Brain microvascular endothelial cell (primary cell): ENCODE measurements around the gene MDN1.

ENCODE experiments used
- DNase-seq: peaks from one replicate; pipeline ENCODE4 v3.0.0-alpha.2; 2020
- H3K27ac ChIP-seq: fragments of 250-450 bp; sonication (Bioruptor Pico); 2 replicates; pipeline ENCODE4 v1.5.1; 2020; ENCODE audit warnings: mild to moderate bottlenecking, moderate library complexity
- H3K27me3 ChIP-seq: fragments of 250-450 bp; sonication (Bioruptor Pico); replicated peaks from 2 replicates; pipeline ENCODE4 v1.5.1; 2020; ENCODE audit warnings: mild to moderate bottlenecking
- H3K36me3 ChIP-seq: fragments of 250-450 bp; sonication (Bioruptor Pico); replicated peaks from 2 replicates; pipeline ENCODE4 v1.5.1; 2020; ENCODE audit warnings: mild to moderate bottlenecking
- H3K4me3 ChIP-seq: 2 replicates; pipeline ENCODE4 v1.5.1; 2011; ENCODE audit warnings: low read depth, mild to moderate bottlenecking, control low read depth, low read length, moderate library complexity
- CTCF ChIP-seq: IDR thresholded peaks from 2 replicates; pipeline ENCODE4 v1.5.1; 2011; ENCODE audit warnings: low read depth, mild to moderate bottlenecking, moderate library complexity, low read length, control low read depth, inconsistent platforms; ENCODE audit errors: missing control alignments
- in situ Hi-C: cut with HindIII; loops from 2 replicates; pipeline ENCODE4 v1.10.0; 2017; ENCODE audit warnings: low sequenced_read_pairs, low pct_ligation_motif_present

The MDN1 gene

GRCh38 chr6:89619567-89619966 is 200.0 kb downstream of the MDN1 start:
- Histone ChIP-seq H3K4me3 (no peak overlapping the region), H3K36me3 (no peaks in the 10 kb centered on the region), H3K27me3 (no peaks in the 10 kb centered on the region), H3K27ac (no peak overlapping the region)
- in situ Hi-C loops = no loop called here
- DNase-seq = no peak
- TF ChIP-seq CTCF = no peak

GRCh38 chr6:89618026-89618425 is 201.6 kb downstream of the MDN1 start:
- no peaks in the 10 kb centered on the region for H3K36me3 ChIP-seq
- H3K27ac ChIP-seq = no peak overlapping the region
- H3K27me3 ChIP-seq = no peaks in the 10 kb centered on the region
- in situ Hi-C loops = no loop called here
- no peak for DNase-seq
- no peak overlapping the region for H3K4me3 ChIP-seq
- TF ChIP-seq CTCF = no peak

DNA sequence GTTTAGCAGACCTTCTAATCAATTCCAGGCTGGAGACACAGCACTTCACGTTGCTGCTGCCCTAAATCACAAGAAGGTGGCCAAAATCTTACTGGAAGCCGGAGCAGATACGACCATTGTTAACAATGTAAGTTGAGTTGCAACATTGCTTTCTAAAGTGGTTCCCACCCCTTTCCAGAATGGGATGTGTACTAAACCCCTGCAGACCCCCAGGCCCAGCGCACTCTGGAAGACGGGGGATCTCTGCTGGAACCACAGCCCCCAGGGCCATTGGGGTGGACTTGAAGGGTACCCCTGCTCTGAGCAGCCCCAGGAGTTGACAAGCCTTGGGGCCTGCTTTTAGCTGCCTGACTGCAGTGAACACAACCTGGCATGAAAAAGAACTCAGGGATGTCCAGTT is 203.1 kb downstream of the MDN1 start:
- no peak for TF ChIP-seq CTCF
- Histone ChIP-seq H3K36me3 (no peaks in the 10 kb centered on the region), H3K4me3 (no peak overlapping the region), H3K27ac (no peak overlapping the region), H3K27me3 (no peaks in the 10 kb centered on the region)
- no peak for DNase-seq
- in situ Hi-C loops = no loop called here

- in situ Hi-C loops = no loop called here
- Histone ChIP-seq H3K4me3 (no peak overlapping the region), H3K36me3 (no peaks in the 10 kb centered on the region), H3K27ac (no peak overlapping the region), H3K27me3 (no peaks in the 10 kb centered on the region)
- no peak for TF ChIP-seq CTCF
- no peak for DNase-seq
These were observed 203.7 kb downstream of the MDN1 start for GRCh38 chr6:89615882-89616281.

GRCh38 chr6:89613790-89614189 is 205.8 kb downstream of the MDN1 start:
- no peak for DNase-seq
- Histone ChIP-seq H3K4me3 (no peak overlapping the region), H3K27ac (no peak overlapping the region), H3K36me3 (no peaks in the 10 kb centered on the region), H3K27me3 (no peaks in the 10 kb centered on the region)
- in situ Hi-C loops = no loop called here
- TF ChIP-seq CTCF = no peak

DNA sequence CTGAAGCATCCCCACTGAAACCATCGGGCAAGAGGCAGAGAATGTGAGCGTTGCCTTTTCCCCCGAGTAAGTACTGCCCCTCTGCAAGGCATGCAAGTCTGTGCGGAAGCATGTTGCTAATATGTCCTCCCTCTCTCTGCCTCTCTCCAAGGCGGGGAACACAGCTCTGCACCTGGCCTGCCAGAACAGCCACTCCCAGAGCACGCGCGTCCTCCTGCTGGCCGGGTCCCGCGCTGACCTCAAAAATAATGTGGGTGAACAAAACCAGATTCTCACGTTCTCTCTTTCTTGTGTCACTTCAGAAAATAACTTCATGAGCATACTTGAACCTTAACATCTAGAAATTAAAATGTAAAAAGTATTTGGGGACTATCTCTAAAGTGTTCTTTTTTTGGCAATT is 207.5 kb downstream of the MDN1 start:
- in situ Hi-C loops = no loop called here
- no peak for DNase-seq
- H3K27ac ChIP-seq = no peak overlapping the region
- no peaks in the 10 kb centered on the region for H3K27me3 ChIP-seq
- H3K36me3 ChIP-seq = no peaks in the 10 kb centered on the region
- TF ChIP-seq CTCF = no peak
- H3K4me3 ChIP-seq = no peak overlapping the region
